Panc1 (cell line): Measurements from ENCODE around the gene CYP26B1. TPM values are rescaled to one million over a fixed set of nuclear protein-coding genes. Genes with fewer than 3 reads are reported as not detected.

Source experiments
- ATAC-seq: fragments of 200-7000 bp; cut with Tn5 transposase; 2 replicates; pipeline ENCODE4 v1.9.1; 2020; ENCODE audit warnings: mild to moderate bottlenecking, moderate library complexity
- BruUV-seq: library from RNA; stranded (reverse); fragments of 400-500 nt; replicated peaks from 2 replicates; lab custom pipeline; 2021; lab: Mats Ljungman, UMichigan
- CTCF ChIA-PET: fragments of 300-600 bp; sonication (Branson Sonifier 250); formaldehyde crosslinking; loops from one replicate; lab custom pipeline; 2022; ENCODE audit warnings: antibody characterized with exemption; lab: Charles Lee
- POLR2A ChIA-PET: fragments of 300-600 bp; sonication (Branson Sonifier 250); formaldehyde crosslinking; loops from one replicate; lab custom pipeline; 2022; ENCODE audit warnings: antibody characterized with exemption; lab: Charles Lee
- DNase-seq: peaks from one replicate; pipeline ENCODE4 v3.0.0-alpha.2; 2010; ENCODE audit warnings: low read depth, low spot score
- H3K27ac ChIP-seq: 2 replicates; pipeline ENCODE4 v1.5.1; 2011; ENCODE audit warnings: mild to moderate bottlenecking, low read length, inconsistent platforms
- H3K27me3 ChIP-seq: fragments of 200-500 bp; sonication (Bioruptor generic); 2 replicates; pipeline ENCODE4 v1.6.0; 2014; ENCODE audit warnings: low read length, inconsistent platforms; ENCODE audit not compliant: control insufficient read depth, insufficient read depth
- H3K36me3 ChIP-seq: fragments of 200-500 bp; sonication (Bioruptor generic); 2 replicates; pipeline ENCODE4 v1.5.1; 2014; ENCODE audit warnings: inconsistent platforms, mild to moderate bottlenecking, low read length, moderate library complexity; ENCODE audit not compliant: control insufficient read depth, insufficient read depth
- H3K4me1 ChIP-seq: 2 replicates; pipeline ENCODE4 v1.5.1; 2011; ENCODE audit warnings: inconsistent platforms, mild to moderate bottlenecking, low read length, moderate library complexity; ENCODE audit not compliant: control insufficient read depth, insufficient read depth
- H3K4me3 ChIP-seq, 2 experiments: 2 replicates each; pipeline ENCODE4 v1.5.1; 2011 to 2012; ENCODE audit warnings: low read depth in 2 of 2, low read length in 2 of 2, mild to moderate bottlenecking in 2 of 2, inconsistent platforms in 1 of 2, moderate library complexity in 1 of 2
- H3K9me3 ChIP-seq: fragments of 200-500 bp; sonication (Bioruptor generic); 2 replicates; pipeline ENCODE4 v1.5.1; 2014; ENCODE audit warnings: low read depth, mild to moderate bottlenecking, inconsistent platforms, low read length, moderate library complexity; ENCODE audit not compliant: control insufficient read depth, insufficient read depth
- POLR2AphosphoS5 ChIP-seq: IDR thresholded peaks from 2 replicates; pipeline ENCODE4 v1.6.1; 2012; ENCODE audit warnings: mild to moderate bottlenecking, low read depth, low read length, moderate library complexity
- SIN3A ChIP-seq: IDR thresholded peaks from 2 replicates; pipeline ENCODE4 v1.6.1; 2012; ENCODE audit warnings: low read depth, mild to moderate bottlenecking, low read length, moderate library complexity, borderline replicate concordance; ENCODE audit not compliant: insufficient read depth
- TCF7L2 ChIP-seq: IDR thresholded peaks from 2 replicates; pipeline ENCODE4 v1.6.1; 2011; ENCODE audit warnings: mild to moderate bottlenecking, low read depth, low read length, inconsistent platforms
- in situ Hi-C: cut with HindIII; loops from 2 replicates; pipeline ENCODE4 v1.10.0; 2016; ENCODE audit warnings: low sequenced_read_pairs, low pct_unique_long_range_greater_than_20kb
- intact Hi-C: fragments of 100-400 bp; cut with micrococcal nuclease; formaldehyde crosslinking; loops from one replicate; pipeline ENCODE4 v1.10.0; 2022; ENCODE audit not compliant: unreplicated experiment
- total RNA-seq: library from RNA; stranded (reverse); gene quantifications from one replicate; pipeline ENCODE4 v1.2.1, GENCODE V29; 2021; ENCODE audit not compliant: unreplicated experiment
- TF ChIP-seq, protein P1 (sequence below): fragments of 450-650 bp; IDR thresholded peaks from 2 replicates; pipeline ENCODE4 v1.5.1; 2017; ENCODE audit warnings: mild to moderate bottlenecking
- TF ChIP-seq, protein P2 (sequence below), 2 experiments: IDR thresholded peaks; 2 replicates each; pipeline ENCODE4 v1.6.1; 2011 to 2012; ENCODE audit warnings: low read depth in 2 of 2, control low read depth in 1 of 2, low read length in 1 of 2, mild to moderate bottlenecking in 1 of 2, moderate library complexity in 1 of 2; ENCODE audit not compliant: insufficient read depth in 1 of 2

The CYP26B1 gene
- total RNA-seq, 1 experiment from 2014 or later: 12.3 TPM

DNA sequence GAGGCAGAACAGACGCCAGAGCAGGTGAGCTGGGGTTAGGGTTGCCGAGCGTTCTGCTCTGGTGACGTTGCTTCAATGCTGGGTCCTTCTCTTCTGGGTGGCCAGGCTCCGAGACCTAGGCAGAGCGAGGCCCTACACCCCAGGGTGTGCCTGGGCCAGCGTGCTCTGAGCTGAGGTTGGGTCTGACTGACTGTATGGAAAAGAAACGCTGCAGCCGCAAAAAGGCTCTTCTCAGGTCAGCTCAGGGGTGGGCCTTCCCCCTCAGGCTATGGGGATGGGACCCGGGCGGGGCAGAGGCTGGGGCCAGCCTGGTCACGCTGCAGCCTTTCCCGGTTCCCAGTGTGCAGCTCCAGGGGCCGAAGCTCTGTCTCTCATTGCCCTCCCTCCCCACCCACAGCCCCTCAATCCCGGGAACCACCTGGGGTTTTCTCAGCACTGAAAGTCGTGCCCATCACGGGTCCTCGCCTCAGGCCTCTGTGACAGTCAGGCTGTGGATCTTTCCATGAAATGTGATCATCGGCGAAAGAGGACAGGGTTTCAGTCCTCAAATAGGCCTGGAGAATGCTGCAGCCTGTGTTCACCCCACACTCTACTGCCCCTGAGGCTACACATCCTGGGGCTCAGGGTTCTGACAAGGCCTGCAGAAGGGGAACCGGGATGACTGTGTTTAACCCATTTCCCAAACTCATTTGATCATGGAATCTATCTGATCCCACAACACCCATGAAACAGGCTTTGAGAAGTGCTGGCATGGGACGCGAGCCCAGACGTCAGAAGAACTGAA is 19.4 kb downstream of the CYP26B1 start:
- DNase-seq (no peak), ATAC-seq (no peak)
- TF ChIP-seq, protein P1, sequence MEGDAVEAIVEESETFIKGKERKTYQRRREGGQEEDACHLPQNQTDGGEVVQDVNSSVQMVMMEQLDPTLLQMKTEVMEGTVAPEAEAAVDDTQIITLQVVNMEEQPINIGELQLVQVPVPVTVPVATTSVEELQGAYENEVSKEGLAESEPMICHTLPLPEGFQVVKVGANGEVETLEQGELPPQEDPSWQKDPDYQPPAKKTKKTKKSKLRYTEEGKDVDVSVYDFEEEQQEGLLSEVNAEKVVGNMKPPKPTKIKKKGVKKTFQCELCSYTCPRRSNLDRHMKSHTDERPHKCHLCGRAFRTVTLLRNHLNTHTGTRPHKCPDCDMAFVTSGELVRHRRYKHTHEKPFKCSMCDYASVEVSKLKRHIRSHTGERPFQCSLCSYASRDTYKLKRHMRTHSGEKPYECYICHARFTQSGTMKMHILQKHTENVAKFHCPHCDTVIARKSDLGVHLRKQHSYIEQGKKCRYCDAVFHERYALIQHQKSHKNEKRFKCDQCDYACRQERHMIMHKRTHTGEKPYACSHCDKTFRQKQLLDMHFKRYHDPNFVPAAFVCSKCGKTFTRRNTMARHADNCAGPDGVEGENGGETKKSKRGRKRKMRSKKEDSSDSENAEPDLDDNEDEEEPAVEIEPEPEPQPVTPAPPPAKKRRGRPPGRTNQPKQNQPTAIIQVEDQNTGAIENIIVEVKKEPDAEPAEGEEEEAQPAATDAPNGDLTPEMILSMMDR: no peak
- TF ChIP-seq TCF7L2 (no peak), SIN3A (no peak), POLR2AphosphoS5 (no peak)
- TF ChIP-seq, protein P2, sequence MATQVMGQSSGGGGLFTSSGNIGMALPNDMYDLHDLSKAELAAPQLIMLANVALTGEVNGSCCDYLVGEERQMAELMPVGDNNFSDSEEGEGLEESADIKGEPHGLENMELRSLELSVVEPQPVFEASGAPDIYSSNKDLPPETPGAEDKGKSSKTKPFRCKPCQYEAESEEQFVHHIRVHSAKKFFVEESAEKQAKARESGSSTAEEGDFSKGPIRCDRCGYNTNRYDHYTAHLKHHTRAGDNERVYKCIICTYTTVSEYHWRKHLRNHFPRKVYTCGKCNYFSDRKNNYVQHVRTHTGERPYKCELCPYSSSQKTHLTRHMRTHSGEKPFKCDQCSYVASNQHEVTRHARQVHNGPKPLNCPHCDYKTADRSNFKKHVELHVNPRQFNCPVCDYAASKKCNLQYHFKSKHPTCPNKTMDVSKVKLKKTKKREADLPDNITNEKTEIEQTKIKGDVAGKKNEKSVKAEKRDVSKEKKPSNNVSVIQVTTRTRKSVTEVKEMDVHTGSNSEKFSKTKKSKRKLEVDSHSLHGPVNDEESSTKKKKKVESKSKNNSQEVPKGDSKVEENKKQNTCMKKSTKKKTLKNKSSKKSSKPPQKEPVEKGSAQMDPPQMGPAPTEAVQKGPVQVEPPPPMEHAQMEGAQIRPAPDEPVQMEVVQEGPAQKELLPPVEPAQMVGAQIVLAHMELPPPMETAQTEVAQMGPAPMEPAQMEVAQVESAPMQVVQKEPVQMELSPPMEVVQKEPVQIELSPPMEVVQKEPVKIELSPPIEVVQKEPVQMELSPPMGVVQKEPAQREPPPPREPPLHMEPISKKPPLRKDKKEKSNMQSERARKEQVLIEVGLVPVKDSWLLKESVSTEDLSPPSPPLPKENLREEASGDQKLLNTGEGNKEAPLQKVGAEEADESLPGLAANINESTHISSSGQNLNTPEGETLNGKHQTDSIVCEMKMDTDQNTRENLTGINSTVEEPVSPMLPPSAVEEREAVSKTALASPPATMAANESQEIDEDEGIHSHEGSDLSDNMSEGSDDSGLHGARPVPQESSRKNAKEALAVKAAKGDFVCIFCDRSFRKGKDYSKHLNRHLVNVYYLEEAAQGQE (IDR thresholded peaks at IDR 0.05; ENCODE audit: insufficient read depth in 1 of 2, low read depth in 2 of 2, low read length in 1 of 2): no peak
- Histone ChIP-seq H3K9me3 (no peaks in the 10 kb centered on the region), H3K36me3 (no peaks in the 10 kb centered on the region), H3K27me3 (no peaks in the 10 kb centered on the region), H3K4me1 (no peaks in the 10 kb centered on the region), H3K4me3 (no peak overlapping the region), H3K27ac (no peak overlapping the region)
- no TSS peak for BruUV-seq
- CTCF ChIA-PET: no interaction called here
- intact Hi-C loops: no loop called here
- in situ Hi-C loops: no loop called here
- POLR2A ChIA-PET: no interaction called here

DNA sequence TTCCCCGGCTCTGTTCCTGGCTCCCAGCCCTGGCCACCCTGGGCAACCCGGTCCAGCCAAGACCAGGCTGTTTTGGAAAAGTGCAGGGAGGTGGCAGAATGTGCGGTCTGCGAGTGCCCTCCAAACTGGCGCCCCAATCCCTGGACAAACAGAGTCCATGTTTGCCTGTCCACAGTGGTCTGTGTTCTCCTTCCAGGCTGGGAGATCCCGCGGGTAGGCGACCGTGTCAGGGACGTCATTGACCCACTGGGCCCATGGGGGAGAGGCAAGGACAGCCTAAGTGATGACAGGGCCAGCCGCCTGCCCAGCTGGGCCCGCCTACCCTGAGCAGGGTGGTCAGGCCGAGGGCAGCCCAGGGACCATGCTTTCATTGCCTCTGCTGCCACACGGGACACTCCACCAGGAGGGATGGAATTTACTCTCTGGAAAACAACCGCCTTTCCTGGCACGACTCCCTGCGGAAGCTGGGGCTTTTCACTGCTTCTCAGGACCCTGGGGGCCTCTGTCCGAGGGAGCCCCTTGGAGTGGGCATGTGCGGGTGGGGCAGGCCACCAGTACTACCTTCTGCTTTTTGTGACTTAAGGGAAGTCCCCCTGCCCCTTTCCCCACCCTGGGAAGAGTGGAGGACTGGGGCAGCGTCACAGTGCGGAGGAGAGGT is 20.1 kb downstream of the CYP26B1 start:
- DNase-seq (no peak), ATAC-seq (no peak)
- Histone ChIP-seq H3K36me3 (no peaks in the 10 kb centered on the region), H3K4me3 (no peak overlapping the region), H3K4me1 (no peaks in the 10 kb centered on the region), H3K27ac (no peak overlapping the region), H3K27me3 (peaks cover 4% of the 10 kb centered on the region; the same call in 1 of the 2 replicates), H3K9me3 (no peaks in the 10 kb centered on the region)
- CTCF ChIA-PET: no interaction called here
- intact Hi-C loops (no loop called here), in situ Hi-C loops (no loop called here)
- TF ChIP-seq, protein P1: no peak
- TF ChIP-seq POLR2AphosphoS5 (no peak), SIN3A (no peak), TCF7L2 (no peak)
- TF ChIP-seq, protein P2 (IDR thresholded peaks at IDR 0.05; ENCODE audit: insufficient read depth in 1 of 2, low read depth in 2 of 2, low read length in 1 of 2): no peak
- POLR2A ChIA-PET: no interaction called here
- BruUV-seq: no TSS peak
